OCI-LY3 (cell line): ENCODE measurements around the gene METTL24.

Source experiments
- H2AFZ ChIP-seq: fragments of 200-600, 300-600 bp; shearing (Covaris generic); 2 replicates; pipeline ENCODE4 v1.6.0; 2014; ENCODE audit warnings: antibody characterized with exemption, low read depth, low read length
- H3K27ac ChIP-seq: fragments of 200-600, 300-600 bp; sonication (generic); 2 replicates; pipeline ENCODE4 v1.5.1; 2014; ENCODE audit warnings: mild to moderate bottlenecking, low read length, moderate library complexity, mixed read lengths
- H3K27me3 ChIP-seq: fragments of 200-600, 300-600 bp; sonication (generic); 2 replicates; pipeline ENCODE4 v1.6.1; 2014; ENCODE audit warnings: low read depth, low read length, mixed read lengths
- H3K36me3 ChIP-seq: fragments of 200-600, 300-600 bp; sonication (generic); replicated peaks from 2 replicates; pipeline ENCODE3; 2014; ENCODE audit warnings: low read depth, low read length, mixed read lengths
- H3K4me1 ChIP-seq: fragments of 300-600, 200-600 bp; sonication (generic); 2 replicates; pipeline ENCODE4 v1.6.1; 2014; ENCODE audit warnings: low read length, mixed read lengths
- H3K4me2 ChIP-seq: fragments of 200-600, 300-600 bp; sonication (generic); 2 replicates; pipeline ENCODE4 v1.6.1; 2014; ENCODE audit warnings: low read length, mixed read lengths
- H3K4me3 ChIP-seq: fragments of 300-600, 200-600 bp; sonication (generic); 2 replicates; pipeline ENCODE4 v1.5.1; 2014; ENCODE audit warnings: antibody characterized with exemption, mild to moderate bottlenecking, low read length, moderate library complexity
- H3K79me2 ChIP-seq: fragments of 300-600, 200-600 bp; shearing (Covaris generic); 2 replicates; pipeline ENCODE4 v1.6.1; 2014; ENCODE audit warnings: mild to moderate bottlenecking, low read length, mixed read lengths
- H3K9ac ChIP-seq: fragments of 300-600, 200-600 bp; shearing (Covaris generic); 2 replicates; pipeline ENCODE4 v1.6.0; 2014; ENCODE audit warnings: mild to moderate bottlenecking, low read length, moderate library complexity
- H3K9me3 ChIP-seq: fragments of 200-600, 300-600 bp; shearing (Covaris generic); 2 replicates; pipeline ENCODE4 v1.6.1; 2014; ENCODE audit warnings: low read length, mixed read lengths; ENCODE audit not compliant: insufficient read depth
- H4K20me1 ChIP-seq: fragments of 200-600, 300-600 bp; sonication (generic); 2 replicates; pipeline ENCODE4 v1.6.1; 2016; ENCODE audit warnings: low read length, mixed read lengths; ENCODE audit not compliant: insufficient read depth
- EZH2phosphoT487 ChIP-seq: fragments of 200-600 bp; shearing (Covaris generic); IDR thresholded peaks from 2 replicates; pipeline ENCODE4 v1.6.1; 2018; ENCODE audit warnings: antibody characterized with exemption, mixed run types, low read depth
- TF ChIP-seq, protein P1 (sequence below): fragments of 200-600, 300-600 bp; sonication (generic); IDR thresholded peaks from 2 replicates; pipeline ENCODE4 v1.5.1; 2014; ENCODE audit warnings: antibody characterized with exemption, low read length, low read depth

The METTL24 gene

GRCh38 chr6:110331816-110332215, 26.3 kb downstream of the METTL24 start:
- H3K27me3 ChIP-seq: no peaks in the 10 kb centered on the region
- no peak overlapping the region for H3K27ac ChIP-seq
- no peaks in the 10 kb centered on the region for H3K36me3 ChIP-seq
- no peaks in the 10 kb centered on the region for H4K20me1 ChIP-seq
- no peaks in the 10 kb centered on the region for H3K9me3 ChIP-seq
- H3K4me1 ChIP-seq: peaks cover 5% of the 10 kb centered on the region; the same call in 1 of the 2 replicates
- H3K4me3 ChIP-seq: no peak overlapping the region
- TF ChIP-seq EZH2phosphoT487: no peak
- TF ChIP-seq, protein P1, sequence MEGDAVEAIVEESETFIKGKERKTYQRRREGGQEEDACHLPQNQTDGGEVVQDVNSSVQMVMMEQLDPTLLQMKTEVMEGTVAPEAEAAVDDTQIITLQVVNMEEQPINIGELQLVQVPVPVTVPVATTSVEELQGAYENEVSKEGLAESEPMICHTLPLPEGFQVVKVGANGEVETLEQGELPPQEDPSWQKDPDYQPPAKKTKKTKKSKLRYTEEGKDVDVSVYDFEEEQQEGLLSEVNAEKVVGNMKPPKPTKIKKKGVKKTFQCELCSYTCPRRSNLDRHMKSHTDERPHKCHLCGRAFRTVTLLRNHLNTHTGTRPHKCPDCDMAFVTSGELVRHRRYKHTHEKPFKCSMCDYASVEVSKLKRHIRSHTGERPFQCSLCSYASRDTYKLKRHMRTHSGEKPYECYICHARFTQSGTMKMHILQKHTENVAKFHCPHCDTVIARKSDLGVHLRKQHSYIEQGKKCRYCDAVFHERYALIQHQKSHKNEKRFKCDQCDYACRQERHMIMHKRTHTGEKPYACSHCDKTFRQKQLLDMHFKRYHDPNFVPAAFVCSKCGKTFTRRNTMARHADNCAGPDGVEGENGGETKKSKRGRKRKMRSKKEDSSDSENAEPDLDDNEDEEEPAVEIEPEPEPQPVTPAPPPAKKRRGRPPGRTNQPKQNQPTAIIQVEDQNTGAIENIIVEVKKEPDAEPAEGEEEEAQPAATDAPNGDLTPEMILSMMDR: no peak
- H2AFZ ChIP-seq: no peak overlapping the region
- no peak overlapping the region for H3K9ac ChIP-seq
- no peaks in the 10 kb centered on the region for H3K79me2 ChIP-seq
- H3K4me2 ChIP-seq: 0 out of 2 replicates have a peak overlapping the region, but pooled peaks have one; percentile 20

GRCh38 chr6:110331390-110331789, 26.8 kb downstream of the METTL24 start:
- TF ChIP-seq, protein P1: no peak
- no peak for TF ChIP-seq EZH2phosphoT487
- Histone ChIP-seq H3K27me3 (no peaks in the 10 kb centered on the region), H3K36me3 (no peaks in the 10 kb centered on the region), H3K4me2 (no peak overlapping the region), H3K9ac (no peak overlapping the region), H3K9me3 (no peaks in the 10 kb centered on the region), H3K4me1 (peaks cover 5% of the 10 kb centered on the region; the same call in 1 of the 2 replicates), H3K4me3 (no peak overlapping the region), H3K79me2 (no peaks in the 10 kb centered on the region), H3K27ac (no peak overlapping the region), H4K20me1 (no peaks in the 10 kb centered on the region), H2AFZ (no peak overlapping the region)

GRCh38 chr6:110329714-110330436, 28.3 kb downstream of the METTL24 start:
- Histone ChIP-seq H3K9me3 (no peaks in the 10 kb centered on the region), H3K9ac (no peak overlapping the region), H3K4me2 (no peak overlapping the region), H3K79me2 (no peaks in the 10 kb centered on the region), H3K36me3 (no peaks in the 10 kb centered on the region), H3K27ac (no peak overlapping the region), H4K20me1 (no peaks in the 10 kb centered on the region), H3K4me1 (peaks cover 5% of the 10 kb centered on the region; the same call in 1 of the 2 replicates), H3K27me3 (no peaks in the 10 kb centered on the region), H3K4me3 (no peak overlapping the region), H2AFZ (no peak overlapping the region)
- no peak for TF ChIP-seq EZH2phosphoT487
- TF ChIP-seq, protein P1: no peak

GRCh38 chr6:110329348-110329713, 28.8 kb downstream of the METTL24 start:
- Histone ChIP-seq H3K27me3 (no peaks in the 10 kb centered on the region), H3K79me2 (no peaks in the 10 kb centered on the region), H3K9me3 (no peaks in the 10 kb centered on the region), H3K27ac (no peak overlapping the region), H3K4me1 (peaks cover 5% of the 10 kb centered on the region; the same call in 1 of the 2 replicates), H3K36me3 (no peaks in the 10 kb centered on the region), H3K9ac (no peak overlapping the region), H3K4me3 (no peak overlapping the region), H2AFZ (no peak overlapping the region), H4K20me1 (no peaks in the 10 kb centered on the region), H3K4me2 (no peak overlapping the region)
- no peak for TF ChIP-seq EZH2phosphoT487
- TF ChIP-seq, protein P1: no peak
